Type B pancreatic cell (in vitro differentiated cells): ENCODE data around the gene OR2B3. TPM values are rescaled to one million over a fixed set of nuclear protein-coding genes. Genes with fewer than 3 reads are reported as not detected.

Source experiments
- DNase-seq: peaks from one replicate; pipeline ENCODE4 v3.0.0; 2021; ENCODE audit warnings: mixed read lengths; ENCODE audit not compliant: unreplicated experiment; ENCODE audit errors: extremely low spot score
- H3K27ac Mint-ChIP-seq: 2 replicates; pipeline ENCODE4 v1.8.0; 2021; ENCODE audit warnings: mild to moderate bottlenecking, mixed read lengths
- H3K27me3 Mint-ChIP-seq: 2 replicates; pipeline ENCODE4 v1.8.0; 2021; ENCODE audit warnings: mixed read lengths
- H3K36me3 Mint-ChIP-seq: 2 replicates; pipeline ENCODE4 v1.8.0; 2021; ENCODE audit warnings: mixed read lengths
- H3K4me1 Mint-ChIP-seq: one replicate; pipeline ENCODE4 v1.8.0; 2021; ENCODE audit warnings: mixed read lengths; ENCODE audit not compliant: unreplicated experiment
- H3K4me3 Mint-ChIP-seq: 2 replicates; pipeline ENCODE4 v1.8.0; 2021; ENCODE audit warnings: mild to moderate bottlenecking, mixed read lengths
- H3K9me3 Mint-ChIP-seq: 2 replicates; pipeline ENCODE4 v1.8.0; 2021; ENCODE audit warnings: mixed read lengths
- CTCF ChIP-seq: fragments of 200-600 bp; sonication (generic); conservative IDR thresholded peaks from 2 replicates; pipeline ENCODE4 v1.5.0; 2021; ENCODE audit warnings: antibody characterized with exemption, mild to moderate bottlenecking
- total RNA-seq: library from RNA; stranded (reverse); gene quantifications from 2 replicates; pipeline ENCODE4 v1.2.1, GENCODE V29; 2021; ENCODE audit warnings: low replicate concordance

Gene OR2B3
- total RNA-seq, 1 donor from 2014 or later = not detected

GRCh38 chr6:29107758-29108157 is 20.6 kb upstream of the OR2B3 start, which contains the start of gene OR2J3:
Gene OR2J3, plus strand, starts transcription at chr6:29108058. Its CDS starts 3,833 bp downstream, at chr6:29111891.
- Mint-ChIP-seq H3K27me3 (peaks cover 26% of the 10 kb centered on the region), H3K4me3 (no peak within 1 kb of the TSS), H3K4me1 (no peaks in the 10 kb centered on the region), H3K36me3 (no peaks in the 10 kb centered on the region), H3K27ac (no peak within 1 kb of the TSS), H3K9me3 (no peaks in the 10 kb centered on the region)
- TF ChIP-seq CTCF = no peak
- no peak for DNase-seq

GRCh38 chr6:29099190-29099589 is 12.1 kb upstream of the OR2B3 start, which contains the start of gene OR2J1:
Gene OR2J1, plus strand, starts transcription at chr6:29099490. Its CDS starts 1,453 bp downstream, at chr6:29100943.
- DNase-seq = no peak
- TF ChIP-seq CTCF = no peak
- Mint-ChIP-seq H3K27me3 (peaks cover 18% of the 10 kb centered on the region), H3K4me1 (no peaks in the 10 kb centered on the region), H3K27ac (no peak within 1 kb of the TSS), H3K9me3 (no peaks in the 10 kb centered on the region), H3K36me3 (no peaks in the 10 kb centered on the region), H3K4me3 (no peak within 1 kb of the TSS)

GRCh38 chr6:29097803-29098202 is 10.7 kb upstream of the OR2B3 start:
- H3K36me3 Mint-ChIP-seq = no peaks in the 10 kb centered on the region
- H3K4me1 Mint-ChIP-seq = no peaks in the 10 kb centered on the region
- DNase-seq = no peak
- TF ChIP-seq CTCF = no peak
- no peak overlapping the region for H3K4me3 Mint-ChIP-seq
- H3K27ac Mint-ChIP-seq = no peak overlapping the region
- no peaks in the 10 kb centered on the region for H3K9me3 Mint-ChIP-seq
- peaks cover 12% of the 10 kb centered on the region for H3K27me3 Mint-ChIP-seq

- Mint-ChIP-seq H3K36me3 (no peaks in the 10 kb centered on the region), H3K4me3 (no peak overlapping the region), H3K27me3 (peaks cover 2% of the 10 kb centered on the region), H3K9me3 (no peaks in the 10 kb centered on the region), H3K27ac (no peak overlapping the region), H3K4me1 (no peaks in the 10 kb centered on the region)
- no peak for DNase-seq
- no peak for TF ChIP-seq CTCF
Measured at GRCh38 chr6:29092957-29093356, 5.8 kb upstream of the OR2B3 start.

- H3K27me3 Mint-ChIP-seq = peaks cover 17% of the 10 kb centered on the region
- H3K27ac Mint-ChIP-seq = no peak overlapping the region
- no peaks in the 10 kb centered on the region for H3K36me3 Mint-ChIP-seq
- TF ChIP-seq CTCF = no peak
- no peaks in the 10 kb centered on the region for H3K9me3 Mint-ChIP-seq
- no peaks in the 10 kb centered on the region for H3K4me1 Mint-ChIP-seq
- H3K4me3 Mint-ChIP-seq = no peak overlapping the region
- no peak for DNase-seq
Measured at GRCh38 chr6:29082457-29082856, 4.7 kb downstream of the OR2B3 start.

- peaks cover 10% of the 10 kb centered on the region for H3K27me3 Mint-ChIP-seq
- no peak for TF ChIP-seq CTCF
- H3K4me3 Mint-ChIP-seq = no peak overlapping the region
- no peak overlapping the region for H3K27ac Mint-ChIP-seq
- H3K36me3 Mint-ChIP-seq = no peaks in the 10 kb centered on the region
- DNase-seq = no peak
- H3K9me3 Mint-ChIP-seq = no peaks in the 10 kb centered on the region
- H3K4me1 Mint-ChIP-seq = no peaks in the 10 kb centered on the region
Measured at GRCh38 chr6:29081312-29081711, 5.8 kb downstream of the OR2B3 start.
